Smooth muscle cell of the brain vasculature (primary cell): Measurements from ENCODE around the gene HIVEP1.

Source experiments
- DNase-seq: peaks from one replicate; pipeline ENCODE4 v3.0.0-alpha.2; 2012; ENCODE audit warnings: low read depth, low spot score

HIVEP1 gene

DNA sequence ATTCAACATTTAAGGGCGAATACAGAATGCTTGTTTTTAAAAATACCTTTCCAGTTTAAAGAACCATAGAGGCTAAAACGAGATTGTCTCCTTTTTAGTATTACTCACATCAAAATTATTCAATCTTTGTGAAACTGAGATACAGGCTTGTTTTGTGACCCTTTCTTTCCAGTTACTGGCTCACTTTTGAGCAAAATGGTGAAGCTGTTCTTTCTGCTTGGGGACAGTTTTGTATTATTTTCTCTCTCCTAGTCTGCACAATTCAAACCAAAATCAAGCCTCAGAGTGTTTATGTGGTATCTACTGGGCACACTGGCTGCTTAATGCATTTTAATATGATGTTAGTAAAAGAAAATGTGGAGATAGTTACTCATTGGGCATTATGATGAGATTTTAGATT, 36.5 kb downstream of the HIVEP1 start:
- no peak for DNase-seq

DNA sequence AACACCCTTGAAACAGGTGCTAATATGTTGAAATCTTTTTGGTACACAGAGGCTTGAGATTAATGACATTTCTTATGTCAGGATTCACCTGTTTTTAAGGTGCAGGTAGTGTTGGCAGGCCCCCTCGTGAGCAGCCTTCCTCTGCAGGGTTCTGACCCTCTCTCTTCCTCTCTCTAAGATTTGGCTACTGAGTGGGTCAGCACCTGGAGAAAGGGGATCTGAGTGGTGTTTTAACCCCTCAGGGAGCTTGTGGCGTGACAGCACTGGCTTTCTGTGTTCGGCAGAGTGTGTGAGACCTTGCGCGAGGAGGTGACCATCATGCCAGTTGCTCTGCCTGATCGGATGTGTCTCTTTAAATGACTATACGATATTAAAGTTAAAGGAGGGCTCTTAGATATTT, 37.1 kb downstream of the HIVEP1 start:
- DNase-seq, result no peak

GRCh38 chr6:12051861-12052368, 39.8 kb downstream of the HIVEP1 start:
- no peak for DNase-seq

DNA sequence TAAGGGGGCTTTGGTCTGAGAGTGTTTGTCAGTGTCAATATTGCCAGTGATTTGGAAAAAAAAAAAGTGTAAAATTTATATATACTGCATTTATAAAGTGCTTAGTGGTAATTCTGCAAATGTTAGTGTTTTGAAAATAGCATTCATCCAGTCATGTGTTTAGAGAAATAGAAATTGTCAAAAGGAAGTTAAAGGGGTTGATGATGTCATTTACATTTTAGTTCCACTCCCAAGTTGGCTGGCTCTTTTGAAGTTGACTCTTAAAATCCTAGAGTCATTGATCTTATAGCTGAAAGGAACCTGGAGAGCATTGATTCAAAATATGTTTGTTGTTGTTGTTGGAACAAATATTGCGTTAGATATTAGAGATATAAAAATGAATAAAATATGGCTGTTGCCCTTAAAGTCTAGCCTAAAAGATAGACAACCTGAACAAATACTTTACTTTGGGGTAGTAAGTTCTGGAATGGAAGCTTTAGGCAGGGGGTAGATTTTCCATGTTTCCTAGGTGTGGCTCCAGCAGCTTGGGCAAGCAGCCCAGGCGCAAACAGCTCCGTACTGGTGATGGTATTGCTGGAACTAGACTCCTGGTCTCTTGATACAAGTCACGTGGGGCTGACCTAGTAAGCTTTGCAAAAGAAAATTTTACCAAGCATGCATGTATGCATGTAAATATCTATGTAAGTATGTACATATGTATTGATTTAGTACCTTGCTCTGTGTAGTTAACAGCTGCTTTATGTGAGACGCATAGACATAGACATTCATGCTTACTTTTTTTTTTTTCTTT, 46.3 kb downstream of the HIVEP1 start:
- DNase-seq, result no peak

GRCh38 chr6:12060780-12061609, 48.9 kb downstream of the HIVEP1 start:
- DNase-seq, result no peak

GRCh38 chr6:12062605-12063004, 50.5 kb downstream of the HIVEP1 start:
- DNase-seq, result no peak

DNA sequence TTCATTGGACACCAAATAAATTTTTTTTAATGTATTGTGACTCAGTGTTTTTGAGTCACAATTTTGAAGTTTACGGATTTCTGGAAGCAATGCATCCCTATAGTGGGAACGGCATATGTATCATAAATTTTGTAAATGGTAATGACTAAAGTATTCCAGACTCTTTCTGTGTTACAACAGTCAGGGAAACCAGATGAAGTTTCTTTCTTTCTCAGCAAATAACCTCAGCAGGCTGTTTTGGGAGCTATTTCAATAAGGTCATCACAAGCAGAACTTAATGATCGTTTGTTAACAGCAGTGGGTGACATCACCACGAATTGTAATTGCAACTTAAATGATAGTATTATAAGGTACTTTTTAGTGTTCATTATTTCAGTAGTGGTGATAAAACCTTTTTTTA, 52.0 kb downstream of the HIVEP1 start:
- DNase-seq, result no peak

DNA sequence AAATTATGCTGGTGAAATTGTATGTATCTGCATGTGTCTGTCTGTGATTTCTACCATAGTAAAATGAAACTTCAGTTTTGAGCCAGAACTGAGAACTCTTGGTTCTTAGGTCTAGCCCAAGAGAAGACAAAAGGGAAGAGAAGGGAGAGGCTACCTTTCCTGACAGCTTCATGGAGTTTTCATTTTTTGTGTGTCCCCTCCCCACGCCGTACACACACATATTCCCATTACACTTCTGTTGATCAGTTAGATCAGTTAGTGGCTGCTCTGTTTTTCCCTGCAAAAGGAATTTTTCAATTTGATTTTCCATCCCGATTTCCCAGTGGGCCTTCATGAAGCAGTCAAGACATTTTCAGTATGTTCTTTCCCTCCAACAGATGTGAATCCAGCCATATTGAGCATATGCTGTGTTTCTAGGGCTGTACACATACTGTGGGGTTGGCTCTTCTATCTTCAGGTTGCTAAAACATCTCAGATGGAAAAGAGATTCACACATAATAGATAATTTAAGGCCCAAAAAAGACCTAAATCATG, 52.5 kb downstream of the HIVEP1 start:
- DNase-seq, result no peak

DNA sequence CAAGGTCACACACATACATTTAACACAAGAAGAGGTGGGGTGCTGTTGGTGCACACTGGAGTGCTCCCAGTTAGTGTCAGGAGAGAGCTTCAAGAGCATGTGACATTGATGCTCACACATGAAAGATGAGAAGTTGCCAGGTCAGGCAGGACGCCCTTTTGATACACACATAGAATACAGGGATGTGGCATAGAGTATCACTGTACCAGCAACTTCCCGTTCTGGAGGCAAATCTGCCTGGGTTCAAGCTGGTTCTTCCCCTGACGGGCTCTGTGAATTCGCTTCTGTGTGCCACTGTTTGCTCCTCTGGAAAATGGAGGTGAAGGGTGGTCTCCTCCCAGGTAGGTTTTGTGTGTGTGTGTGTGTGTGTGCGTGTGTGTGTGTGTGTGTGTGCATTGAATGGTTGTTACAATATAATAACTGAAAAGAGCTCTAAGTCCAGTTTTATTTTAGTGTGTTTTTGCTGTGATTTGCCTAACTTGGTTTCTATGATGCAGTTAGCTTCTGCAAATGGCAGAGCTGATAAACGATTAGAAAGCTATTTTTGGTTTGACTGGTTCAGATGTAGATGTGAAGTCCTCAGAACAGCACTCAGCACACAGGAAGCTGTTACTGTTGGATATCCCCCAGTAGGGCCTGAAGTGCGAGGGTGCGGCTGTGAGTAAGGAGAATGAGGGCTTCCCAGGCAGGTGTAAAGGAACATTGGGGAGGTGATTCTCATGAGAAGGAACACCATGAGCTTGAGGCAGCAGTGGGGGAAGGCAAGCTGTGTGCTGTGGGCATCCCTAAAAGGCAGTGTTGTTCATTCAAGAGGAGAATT, 53.4 kb downstream of the HIVEP1 start:
- no peak for DNase-seq

GRCh38 chr6:12066297-12066696, 54.2 kb downstream of the HIVEP1 start:
- DNase-seq, result no peak

DNA sequence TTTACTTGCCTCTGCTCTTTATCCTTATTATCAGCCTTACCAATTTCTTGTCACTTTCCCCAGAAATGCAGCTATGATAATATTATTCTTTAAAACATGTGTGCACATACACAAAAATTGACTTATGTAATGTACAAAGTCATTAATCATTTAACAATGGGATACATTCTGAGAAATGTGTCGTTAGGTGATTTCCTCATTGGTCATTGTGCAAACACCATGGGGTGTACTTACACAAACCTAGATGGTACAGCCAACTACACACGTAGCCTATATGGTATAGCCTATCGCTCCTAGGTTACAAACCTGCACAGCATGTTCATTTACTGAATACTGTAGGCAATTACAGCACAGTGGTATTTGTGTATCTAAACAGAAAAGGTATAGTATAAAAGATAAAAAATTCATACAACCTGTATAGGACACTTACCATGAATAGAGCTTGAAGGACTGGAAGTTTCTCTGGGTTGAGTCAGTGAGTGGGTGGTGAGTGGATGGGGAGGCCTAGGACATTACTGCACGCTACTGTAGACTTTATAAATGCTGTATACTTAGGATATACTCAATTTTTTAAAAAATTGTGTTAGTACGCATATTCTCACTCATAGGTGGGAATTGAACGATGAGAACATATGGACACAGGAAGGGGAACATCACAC, 56.9 kb downstream of the HIVEP1 start:
- DNase-seq, result no peak

DNA sequence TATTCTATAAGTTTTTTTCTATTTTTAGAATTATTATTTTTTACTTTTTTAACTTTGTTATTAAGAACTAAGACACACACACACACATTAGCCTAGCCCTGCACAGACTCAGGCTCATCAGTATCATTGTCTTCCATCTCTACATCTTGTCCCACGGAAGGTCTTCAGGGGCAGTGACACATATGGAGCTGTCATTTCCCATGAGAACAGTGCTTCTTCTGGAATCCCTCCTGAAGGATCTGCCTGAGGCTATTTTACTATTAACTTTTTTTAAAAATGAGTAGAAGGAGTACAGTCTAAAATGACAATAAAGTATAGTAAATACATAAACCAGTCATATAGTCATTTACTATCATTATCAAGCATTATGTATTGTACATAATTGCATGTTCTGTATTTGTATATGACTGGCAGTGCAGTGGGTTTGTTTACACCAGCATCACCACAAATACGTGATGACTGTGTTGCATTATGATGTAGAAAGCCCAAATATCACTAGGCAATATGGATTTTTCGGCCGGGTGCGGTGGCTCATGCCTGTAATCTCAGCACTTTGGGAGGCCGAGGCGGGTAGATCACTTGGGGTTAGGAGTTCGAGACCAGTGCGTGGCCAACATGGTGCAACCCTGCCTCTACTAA, 57.9 kb downstream of the HIVEP1 start:
- DNase-seq, result no peak

- DNase-seq, result no peak
Observed at GRCh38 chr6:12071064-12071615, 59.0 kb downstream of the HIVEP1 start.

DNA sequence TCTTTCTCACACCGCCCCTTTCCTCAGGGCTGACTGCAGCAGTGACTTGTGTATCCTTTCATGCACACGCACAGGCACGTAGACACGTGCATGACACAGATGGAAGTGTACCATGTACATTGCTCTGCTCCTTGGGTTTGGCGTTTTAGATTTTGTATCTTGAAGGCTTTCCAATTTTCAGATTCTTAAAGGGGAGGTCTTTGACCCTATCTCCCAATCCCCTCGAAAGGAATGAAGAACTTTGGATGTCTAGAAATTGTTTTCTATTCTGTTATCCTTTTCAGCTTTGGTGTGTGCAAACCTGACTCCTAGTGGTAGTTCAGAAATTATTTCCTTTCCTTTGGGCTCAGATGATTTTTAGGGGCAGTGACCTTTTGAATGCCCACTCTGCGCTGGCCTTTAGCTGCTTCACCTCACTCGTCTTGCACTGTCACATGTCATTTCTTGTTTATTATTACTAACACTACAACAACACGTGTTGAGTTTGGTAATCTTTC, 63.0 kb downstream of the HIVEP1 start:
- DNase-seq, result no peak

DNA sequence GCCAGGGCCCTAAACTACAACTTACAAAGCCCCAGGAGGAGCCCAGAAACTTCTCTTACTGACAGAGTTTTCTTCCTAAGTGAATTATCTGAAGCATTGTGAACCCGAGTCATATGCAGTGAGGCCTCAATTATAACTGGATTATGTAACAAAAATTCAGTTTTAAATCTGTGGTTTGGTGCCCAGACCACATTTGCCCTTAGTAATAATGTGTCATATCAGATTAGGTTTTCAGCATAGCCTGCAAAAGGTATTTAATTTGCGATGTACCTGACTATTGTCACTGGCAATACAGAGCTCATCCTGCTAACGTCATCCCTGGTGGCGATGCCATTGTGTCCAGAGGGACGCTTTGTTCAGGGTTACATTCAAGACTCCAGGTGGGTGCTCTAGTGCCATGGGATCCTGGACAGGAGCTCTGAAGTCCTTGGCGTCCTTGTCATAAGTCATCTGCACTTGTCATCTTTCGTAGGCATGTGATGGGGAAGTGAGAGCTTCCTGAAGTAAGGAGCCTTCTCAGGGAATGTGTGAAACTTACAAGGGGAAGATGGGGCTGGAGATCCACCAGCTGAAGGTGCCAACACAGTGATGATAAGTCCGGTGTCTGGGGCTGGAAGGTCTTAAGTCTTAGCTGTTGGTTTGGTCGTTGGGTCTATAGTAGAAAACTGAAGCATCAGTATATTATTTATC, 65.1 kb downstream of the HIVEP1 start:
- DNase-seq, result no peak

DNA sequence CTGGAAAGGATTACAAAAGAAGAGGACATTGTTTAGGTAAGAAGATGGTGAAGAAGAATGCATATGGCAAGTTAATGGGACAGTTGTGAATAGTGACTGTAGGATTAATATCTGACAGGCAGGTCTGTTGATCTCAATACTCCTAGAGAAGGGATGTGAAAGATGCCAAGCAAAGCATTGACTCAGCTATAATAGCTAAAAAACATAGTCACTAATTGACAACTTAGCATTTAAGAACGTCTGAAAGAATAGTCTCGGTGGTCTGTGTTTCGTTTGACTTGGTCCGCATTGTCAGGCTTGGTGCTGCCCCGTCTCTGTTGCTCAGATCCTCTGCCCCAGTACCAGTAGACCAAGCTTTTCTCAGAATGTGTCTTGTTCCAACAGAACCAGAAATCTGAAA, 65.9 kb downstream of the HIVEP1 start:
- DNase-seq, result no peak

DNA sequence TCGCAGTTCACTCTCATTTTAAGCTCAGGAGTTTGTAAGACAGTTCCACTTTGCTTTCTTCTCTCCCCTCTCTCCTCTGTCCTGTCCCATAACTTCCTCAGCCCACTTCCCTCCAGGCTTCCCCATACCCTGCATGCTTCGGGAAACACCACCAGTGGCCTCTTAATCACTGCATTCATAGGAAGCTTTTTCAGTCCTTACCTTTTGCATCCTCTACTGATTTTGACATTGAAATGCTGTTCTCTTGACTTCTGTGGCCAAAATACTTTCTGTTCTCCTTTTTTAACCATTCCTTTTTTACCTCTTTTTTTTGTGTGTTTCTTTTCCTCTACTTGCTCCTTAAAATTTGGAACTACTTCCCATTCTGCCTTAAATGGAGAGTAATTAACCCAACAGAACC, 69.7 kb downstream of the HIVEP1 start:
- DNase-seq, result no peak

- DNase-seq, result no peak
Observed at GRCh38 chr6:12082368-12082767, 70.3 kb downstream of the HIVEP1 start.

DNA sequence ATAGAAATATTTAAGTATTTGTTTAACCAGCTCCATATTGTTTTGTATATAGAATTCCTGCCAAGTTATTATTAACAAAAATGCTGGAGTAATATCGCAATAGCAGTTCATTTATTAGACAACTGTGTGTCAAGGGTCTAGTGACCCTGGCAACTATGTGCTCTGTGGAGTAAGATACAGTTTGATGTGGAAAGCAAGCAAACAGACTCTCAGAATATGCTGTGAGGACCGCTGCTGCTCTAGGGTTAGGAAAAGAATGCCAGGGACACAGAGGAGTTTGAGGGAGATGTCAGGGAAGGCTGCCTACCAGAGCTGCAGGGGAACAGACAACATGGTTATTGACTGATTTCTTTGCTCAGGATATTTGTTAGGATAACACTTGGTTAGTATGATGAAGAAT, 71.2 kb downstream of the HIVEP1 start:
- no peak for DNase-seq

- DNase-seq, result no peak
Observed at GRCh38 chr6:12083763-12084162, 71.7 kb downstream of the HIVEP1 start.
